Measurements from ENCODE around the gene SYNDIG1L.
"Not testable (repeated sequence)": the region's sequence is repeated elsewhere in the genome, so short reads cannot be mapped to it uniquely, and the experiment has no call there.

The SYNDIG1L gene

DNA sequence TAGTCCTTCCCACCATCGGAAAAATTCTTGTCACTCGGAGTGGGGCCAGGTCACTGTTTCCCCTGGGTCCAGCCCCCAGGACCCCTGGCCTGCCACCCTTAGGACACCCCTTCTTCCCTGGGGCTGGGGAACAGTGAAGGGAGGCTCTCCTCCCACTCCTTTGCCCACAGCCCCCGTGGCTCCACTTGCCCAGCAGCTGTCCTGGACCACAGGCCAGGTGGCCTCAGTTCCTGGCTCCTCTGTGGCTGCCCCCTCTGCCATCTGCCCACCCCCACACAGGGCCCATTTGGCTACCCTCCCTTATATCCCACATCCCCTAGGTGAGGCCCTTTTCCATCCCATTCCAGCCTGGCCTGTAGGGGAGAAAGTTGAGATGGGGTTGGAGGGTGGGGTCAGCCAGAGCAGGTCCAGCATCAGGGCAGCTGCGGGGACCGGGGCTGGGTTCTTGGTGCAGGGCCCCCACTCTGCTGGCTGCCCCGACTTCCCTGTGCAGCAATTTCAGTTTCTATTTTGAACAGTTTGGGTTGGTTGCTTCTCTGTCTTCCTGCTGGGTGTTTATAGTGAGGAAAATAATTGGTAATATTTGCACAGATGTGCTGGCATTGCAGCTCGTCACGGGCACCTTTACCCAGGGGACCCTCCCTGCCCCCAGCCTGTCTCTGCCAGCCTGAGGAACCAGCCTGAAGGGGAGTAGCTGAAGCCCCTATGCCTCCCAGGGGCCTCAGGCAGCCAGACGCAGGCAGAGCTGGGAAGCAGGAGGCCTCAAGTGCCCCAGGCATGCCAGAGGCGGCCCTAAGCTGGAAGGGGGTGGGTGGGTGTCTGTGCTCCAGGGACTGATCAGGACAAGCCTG is 23.4 kb downstream of the SYNDIG1L start:
- DNase-seq = no peak
- no peak for ATAC-seq

GRCh38 chr14:74401504-74402241 is 24.3 kb downstream of the SYNDIG1L start:
- peak; percentile 71 for DNase-seq
- ATAC-seq = peak; percentile 89

- no peak for ATAC-seq
- peak; percentile 11 for DNase-seq
Observed at GRCh38 chr14:74400919-74401503, 25.0 kb downstream of the SYNDIG1L start.

- no peak for ATAC-seq
- DNase-seq = no peak
Observed at GRCh38 chr14:74400031-74400685, 25.9 kb downstream of the SYNDIG1L start.

GRCh38 chr14:74395094-74395493 is 30.9 kb downstream of the SYNDIG1L start:
- ATAC-seq (no peak), DNase-seq (no peak)

GRCh38 chr14:74394549-74394948 is 31.5 kb downstream of the SYNDIG1L start:
- no peak for DNase-seq

DNA sequence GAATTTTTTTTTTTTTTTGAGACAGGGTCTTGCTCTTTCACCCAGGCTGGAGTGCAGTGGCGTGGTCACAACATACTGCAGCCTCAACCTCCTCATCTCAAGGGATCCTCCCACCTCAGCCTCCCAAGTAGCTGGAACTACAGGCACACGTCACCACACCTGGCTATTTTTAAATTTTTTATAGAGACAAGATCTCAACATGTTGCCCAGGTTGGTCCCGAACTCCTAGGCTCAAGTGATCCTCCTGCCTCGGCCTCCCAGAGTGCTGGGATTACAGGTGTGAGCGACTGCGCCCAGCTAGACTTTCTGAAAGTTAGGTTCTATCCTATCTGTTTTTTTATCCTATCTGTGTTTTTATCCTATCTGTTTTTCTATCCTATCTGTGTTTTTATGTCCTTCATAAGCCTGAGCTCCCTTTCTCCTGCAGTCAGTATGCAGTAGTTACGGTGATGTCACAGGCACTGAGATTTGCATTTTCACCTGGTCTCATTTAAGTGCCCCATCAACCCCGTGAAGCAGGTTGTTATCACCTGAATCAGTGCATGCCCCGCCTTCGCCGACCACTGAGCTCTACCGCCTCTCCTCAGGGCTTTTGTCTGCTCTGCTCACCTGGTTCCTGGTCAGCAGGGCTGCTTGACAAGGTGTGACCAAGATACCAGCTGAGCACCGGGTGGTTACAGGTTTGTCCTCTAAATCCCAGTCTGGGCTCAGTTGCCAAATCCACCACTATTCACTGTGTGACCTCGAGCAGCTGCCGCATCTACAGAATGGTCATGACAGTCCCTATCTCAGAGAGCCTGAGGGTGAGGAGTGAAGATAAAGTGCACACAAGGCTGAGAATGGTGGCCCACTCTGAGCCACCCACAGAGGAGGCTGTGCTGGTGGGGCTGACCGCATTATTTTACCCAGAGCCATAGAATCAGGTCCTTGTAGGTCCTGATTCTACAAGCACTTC is 33.1 kb downstream of the SYNDIG1L start:
- no peak for ATAC-seq
- no peak for DNase-seq

More at GRCh38 chr14:74394549-74394948, 31.5 kb downstream of the SYNDIG1L start:
- ATAC-seq = no peak

DNA sequence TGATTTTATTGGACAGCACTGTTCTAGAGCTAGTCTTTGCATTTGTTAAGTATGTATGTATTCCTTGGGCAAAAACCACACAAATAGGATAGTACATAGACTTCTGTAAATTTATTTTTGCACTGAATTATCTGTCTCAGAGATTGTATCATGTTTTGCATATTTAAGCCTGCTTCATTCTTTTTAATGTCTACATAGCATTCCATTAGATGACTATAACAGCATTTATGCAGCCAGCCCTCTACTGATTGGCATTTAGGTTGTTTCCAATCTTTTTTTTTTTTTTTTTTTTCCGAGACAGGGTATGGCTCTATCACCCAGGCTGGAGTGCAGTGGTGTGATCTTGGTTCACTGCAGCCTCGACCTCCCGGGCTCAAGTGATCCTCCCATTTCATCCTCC is 34.5 kb downstream of the SYNDIG1L start:
- DNase-seq (no peak), ATAC-seq (no peak)

- DNase-seq, ATAC-seq: not testable (repeated sequence)
Observed at GRCh38 chr14:74390505-74390904, 35.5 kb downstream of the SYNDIG1L start.

- ATAC-seq = no peak
- no peak for DNase-seq
Observed at GRCh38 chr14:74389980-74390379, 36.0 kb downstream of the SYNDIG1L start.

- ATAC-seq (no peak), DNase-seq (no peak)
Observed at GRCh38 chr14:74382231-74382630, 43.8 kb downstream of the SYNDIG1L start.

GRCh38 chr14:74381571-74381970 is 44.4 kb downstream of the SYNDIG1L start:
- ATAC-seq, DNase-seq: not testable (repeated sequence)

- ATAC-seq (no peak), DNase-seq (no peak)
Observed at GRCh38 chr14:74380845-74381244, 45.2 kb downstream of the SYNDIG1L start.

GRCh38 chr14:74380172-74380571 is 45.8 kb downstream of the SYNDIG1L start:
- ATAC-seq = no peak
- no peak for DNase-seq

GRCh38 chr14:74377976-74378690 is 47.9 kb downstream of the SYNDIG1L start:
- no peak for DNase-seq
- no peak for ATAC-seq

DNA sequence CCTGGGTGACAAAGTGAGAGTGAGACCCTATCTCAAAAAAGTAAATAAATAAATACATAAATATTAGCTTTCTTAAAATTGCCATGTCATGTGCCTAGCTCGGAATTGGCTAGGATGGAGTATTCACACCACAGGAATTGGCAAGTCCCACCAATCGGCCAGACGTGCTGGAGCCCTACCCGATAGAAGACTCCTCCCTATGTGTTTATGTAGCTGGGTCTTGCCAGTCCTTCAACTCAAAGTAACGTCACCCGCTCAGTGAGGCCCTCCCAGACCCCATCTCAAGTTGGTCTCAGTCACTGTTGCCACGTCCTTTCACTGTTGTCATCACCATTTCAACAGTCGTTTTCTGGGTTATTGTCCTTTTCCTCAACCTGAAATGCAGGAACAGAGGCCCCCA is 57.6 kb downstream of the SYNDIG1L start:
- ATAC-seq (no peak), DNase-seq (no peak)

DNA sequence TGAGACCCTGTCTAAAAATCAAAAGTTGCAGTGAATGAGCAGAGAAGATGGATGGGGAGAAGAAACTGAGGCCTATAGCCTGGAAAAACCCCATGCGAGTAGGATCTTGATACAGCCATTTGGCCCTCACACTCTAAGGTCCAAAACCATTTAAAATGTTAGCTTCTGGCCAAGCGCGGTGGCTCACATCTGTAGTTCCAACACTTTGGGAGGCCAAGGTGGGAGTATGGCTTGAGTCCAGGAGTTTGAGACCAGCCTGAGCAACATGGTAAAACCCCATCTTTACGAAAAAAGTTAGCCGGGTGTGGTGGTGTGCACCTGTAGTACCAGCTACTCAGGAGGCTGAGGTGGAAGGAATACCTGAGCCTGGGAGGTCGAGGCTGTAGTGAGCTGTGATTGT is 58.0 kb downstream of the SYNDIG1L start:
- ATAC-seq (no peak), DNase-seq (no peak)

GRCh38 chr14:74364271-74364880 is 61.6 kb downstream of the SYNDIG1L start:
- DNase-seq (no peak), ATAC-seq (no peak)

DNA sequence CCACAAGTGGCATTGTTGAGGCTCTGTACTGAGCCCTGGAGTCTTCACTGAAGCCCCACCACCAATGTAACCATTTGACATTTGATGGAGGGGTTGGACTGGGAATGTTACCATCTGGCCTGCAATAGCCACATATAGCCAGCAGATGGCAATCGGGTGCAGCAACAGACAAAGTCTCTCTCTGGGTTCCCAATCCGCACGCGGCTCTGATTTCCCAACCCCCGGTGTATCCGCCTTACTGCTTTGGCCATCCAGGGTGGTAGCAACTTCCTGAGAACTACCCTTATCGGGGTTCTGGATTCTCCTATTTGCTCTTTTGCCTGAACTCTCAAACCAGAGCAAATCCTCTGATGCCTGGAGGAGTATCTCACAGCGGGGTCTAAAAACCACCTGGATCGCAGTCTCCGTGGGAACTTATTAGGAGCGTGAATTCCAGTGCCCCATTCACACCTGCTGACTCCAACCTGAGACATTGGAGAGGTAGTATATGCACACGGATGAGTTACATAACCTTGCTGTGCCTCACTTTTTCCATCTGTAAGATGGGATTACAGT is 63.6 kb downstream of the SYNDIG1L start:
- ATAC-seq = peak; percentile 64

GRCh38 chr14:74360163-74360562 is 65.8 kb downstream of the SYNDIG1L start:
- no peak for DNase-seq
- ATAC-seq = no peak

More for the DNA sequence above, 63.6 kb downstream of the SYNDIG1L start:
- peak; percentile 71 for DNase-seq

Measured in stimulated activated naive CD8-positive, alpha-beta T cell treated with anti-CD3 and anti-CD28 coated beads, Interleukin-15, Interleukin-2, amounts not matched to agents 100 U/mL and 50 U/mL, for 24 hours (primary cell).